ENCODE results near the gene ENOSF1. TPM values are rescaled to one million over a fixed set of nuclear protein-coding genes. Genes with fewer than 3 reads are reported as not detected.
"Not testable (repeated sequence)": the region's sequence is repeated elsewhere in the genome, so short reads cannot be mapped to it uniquely, and the experiment has no call there.

The ENOSF1 gene
- total and polyA plus RNA-seq, 2 donors (not counting 1 experiment from before 2014, with no cell fraction given): 8.2 to 23.3 TPM

DNA sequence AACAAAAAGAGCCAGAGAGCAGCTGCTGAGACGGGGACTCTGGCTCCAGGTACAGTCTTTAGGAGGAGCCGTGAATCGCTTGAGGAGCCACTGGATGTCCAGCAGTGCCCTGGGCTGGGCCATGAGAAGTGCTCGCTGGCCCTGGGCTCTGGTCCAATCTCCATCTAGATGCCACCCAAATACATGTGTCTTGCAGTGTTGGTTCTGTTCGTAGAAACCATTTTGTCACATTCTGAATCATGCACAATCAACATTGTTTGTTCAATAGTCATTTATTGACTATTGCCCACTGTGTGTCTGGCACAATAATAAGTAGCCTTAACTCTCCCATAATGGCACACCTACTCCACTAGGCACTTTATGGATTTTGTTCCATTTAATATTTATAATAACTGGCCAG lies 28.9 kb downstream of the ENOSF1 start:
- no peak for DNase-seq (ENCODE audit: low read depth in 2 of 2)
- Histone ChIP-seq H3K9ac (ENCODE audit: insufficient read depth, low read length) (no peak overlapping the region), H2AFZ (ENCODE audit: low read length) (no peak overlapping the region), H3K79me2 (ENCODE audit: control insufficient read depth, insufficient read depth, low read length) (no peaks in the 10 kb centered on the region), H3K27ac (ENCODE audit: insufficient read depth, low read length) (no peak overlapping the region), H3K4me3 (replicated peaks in 1 of 4; ENCODE audit: control extremely low read depth in 1 of 4, insufficient read depth in 1 of 4, low read depth in 3 of 4, low read length in 4 of 4) (no peak overlapping the region), H3K4me2 (ENCODE audit: extremely low read depth, insufficient read depth, low read length) (no peak overlapping the region), H4K20me1 (ENCODE audit: control insufficient read depth, extremely low read depth, insufficient read depth, low read length) (no peaks in the 10 kb centered on the region), H3K36me3 (ENCODE audit: control insufficient read depth, insufficient read depth, low read length) (peaks cover 11% of the 10 kb centered on the region), H3K27me3 (ENCODE audit: control insufficient read depth, insufficient read depth, low read length) (no peaks in the 10 kb centered on the region), H3K9me3 (ENCODE audit: control insufficient read depth, insufficient read depth, low read depth, low read length) (no peaks in the 10 kb centered on the region), H3K4me1 (ENCODE audit: control insufficient read depth, extremely low read depth, insufficient read depth, low read length) (no peaks in the 10 kb centered on the region)
- TF ChIP-seq EZH2 (IDR thresholded peaks at IDR 0.05; ENCODE audit: low read length, missing control alignments) (no peak), CTCF (conservative IDR thresholded peaks at IDR 0.05 in 1 of 2, IDR thresholded peaks at IDR 0.05 in 1 of 2; ENCODE audit: low read depth in 1 of 2, low read length in 2 of 2) (no peak)

DNA sequence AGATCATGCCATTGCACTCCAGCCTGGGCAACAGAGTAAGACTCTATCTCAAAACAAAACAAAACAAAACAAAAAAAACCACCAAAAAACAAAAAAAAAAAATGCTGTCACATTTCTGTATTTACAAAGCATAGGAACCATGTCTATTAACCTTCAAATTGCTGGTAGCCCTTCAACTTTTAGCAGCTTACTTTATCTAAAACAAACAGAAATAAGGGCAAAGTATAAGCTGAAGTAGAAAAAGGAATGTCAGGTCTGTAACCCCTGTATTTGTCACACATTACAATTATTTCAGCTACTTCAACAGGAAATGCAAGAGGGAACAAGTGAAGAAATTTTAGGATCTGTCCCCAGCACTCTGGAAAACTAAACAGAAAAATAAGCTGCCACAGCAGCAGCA lies 29.6 kb downstream of the ENOSF1 start:
- H3K4me2 ChIP-seq (ENCODE audit: extremely low read depth, insufficient read depth, low read length): no peak overlapping the region
- H3K4me3 ChIP-seq (replicated peaks in 1 of 4; ENCODE audit: control extremely low read depth in 1 of 4, insufficient read depth in 1 of 4, low read depth in 3 of 4, low read length in 4 of 4): no peak overlapping the region
- no peaks in the 10 kb centered on the region for H3K79me2 ChIP-seq (ENCODE audit: control insufficient read depth, insufficient read depth, low read length)
- TF ChIP-seq EZH2 (IDR thresholded peaks at IDR 0.05; ENCODE audit: low read length, missing control alignments): no peak
- TF ChIP-seq CTCF (conservative IDR thresholded peaks at IDR 0.05 in 1 of 2, IDR thresholded peaks at IDR 0.05 in 1 of 2; ENCODE audit: low read depth in 1 of 2, low read length in 2 of 2): no peak
- no peak for DNase-seq (ENCODE audit: low read depth in 2 of 2)
- no peak overlapping the region for H2AFZ ChIP-seq (ENCODE audit: low read length)
- H3K36me3 ChIP-seq (ENCODE audit: control insufficient read depth, insufficient read depth, low read length): peaks cover 13% of the 10 kb centered on the region
- H3K27ac ChIP-seq (ENCODE audit: insufficient read depth, low read length): no peak overlapping the region
- H3K9ac ChIP-seq (ENCODE audit: insufficient read depth, low read length): no peak overlapping the region
- H3K4me1 ChIP-seq (ENCODE audit: control insufficient read depth, extremely low read depth, insufficient read depth, low read length): no peaks in the 10 kb centered on the region
- H4K20me1 ChIP-seq (ENCODE audit: control insufficient read depth, extremely low read depth, insufficient read depth, low read length): no peaks in the 10 kb centered on the region
- no peaks in the 10 kb centered on the region for H3K9me3 ChIP-seq (ENCODE audit: control insufficient read depth, insufficient read depth, low read depth, low read length)
- H3K27me3 ChIP-seq (ENCODE audit: control insufficient read depth, insufficient read depth, low read length): no peaks in the 10 kb centered on the region

DNA sequence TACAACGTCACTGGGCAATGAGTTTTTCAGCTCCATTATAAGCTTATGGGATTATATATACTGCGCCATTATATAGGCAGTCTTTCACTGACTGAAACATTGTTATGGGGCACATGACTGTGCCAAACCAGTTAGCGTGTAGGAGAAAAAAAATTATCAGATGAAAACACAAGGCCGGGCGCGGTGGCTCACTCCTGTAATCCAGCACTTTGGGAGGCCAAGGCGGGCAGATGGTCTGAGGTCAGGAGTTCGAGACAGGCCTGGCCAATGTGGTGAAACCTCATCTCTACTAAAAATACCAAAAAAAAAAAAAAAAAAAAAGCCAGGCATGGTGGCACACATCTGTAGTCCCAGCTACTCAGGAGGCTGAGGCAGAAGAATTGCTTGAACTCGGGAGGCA lies 30.0 kb downstream of the ENOSF1 start:
- not testable (repeated sequence) for H3K4me2 ChIP-seq (ENCODE audit: extremely low read depth, insufficient read depth, low read length); H3K9me3 ChIP-seq (ENCODE audit: control insufficient read depth, insufficient read depth, low read depth, low read length); H3K27me3 ChIP-seq (ENCODE audit: control insufficient read depth, insufficient read depth, low read length); H4K20me1 ChIP-seq (ENCODE audit: control insufficient read depth, extremely low read depth, insufficient read depth, low read length); H2AFZ ChIP-seq (ENCODE audit: low read length); H3K4me3 ChIP-seq (replicated peaks in 1 of 4; ENCODE audit: control extremely low read depth in 1 of 4, insufficient read depth in 1 of 4, low read depth in 3 of 4, low read length in 4 of 4); DNase-seq (ENCODE audit: low read depth in 2 of 2); H3K27ac ChIP-seq (ENCODE audit: insufficient read depth, low read length); H3K79me2 ChIP-seq (ENCODE audit: control insufficient read depth, insufficient read depth, low read length); H3K9ac ChIP-seq (ENCODE audit: insufficient read depth, low read length); H3K4me1 ChIP-seq (ENCODE audit: control insufficient read depth, extremely low read depth, insufficient read depth, low read length)
- peaks cover 13% of the 10 kb centered on the region for H3K36me3 ChIP-seq (ENCODE audit: control insufficient read depth, insufficient read depth, low read length)
